ENCODE data around the gene ARHGAP26.

ARHGAP26 gene

GRCh38 chr5:142815469-142815868, 45.3 kb downstream of the ARHGAP26 start:
- DNase-seq: no peak

- DNase-seq: no peak
These were observed 46.6 kb downstream of the ARHGAP26 start for GRCh38 chr5:142816531-142817430.

- DNase-seq: no peak
These were observed 47.8 kb downstream of the ARHGAP26 start for GRCh38 chr5:142817949-142818431.

- DNase-seq: no peak
These were observed 49.1 kb downstream of the ARHGAP26 start for GRCh38 chr5:142819292-142819691.

GRCh38 chr5:142819825-142820224, 49.6 kb downstream of the ARHGAP26 start:
- no peak for DNase-seq

- DNase-seq: no peak
These were observed 50.3 kb downstream of the ARHGAP26 start for GRCh38 chr5:142820447-142820846.

GRCh38 chr5:142821034-142821732, 51.0 kb downstream of the ARHGAP26 start:
- DNase-seq: no peak

- no peak for DNase-seq
These were observed 51.7 kb downstream of the ARHGAP26 start for GRCh38 chr5:142821733-142822487.

GRCh38 chr5:142823126-142823525, 52.9 kb downstream of the ARHGAP26 start:
- no peak for DNase-seq

- DNase-seq: no peak
These were observed 53.6 kb downstream of the ARHGAP26 start for GRCh38 chr5:142823806-142824205.

- no peak for DNase-seq
These were observed 54.2 kb downstream of the ARHGAP26 start for GRCh38 chr5:142824391-142824790.

- DNase-seq: no peak
These were observed 55.4 kb downstream of the ARHGAP26 start for GRCh38 chr5:142825378-142826089.

GRCh38 chr5:142826093-142826492, 55.9 kb downstream of the ARHGAP26 start:
- no peak for DNase-seq

- DNase-seq: no peak
These were observed 56.7 kb downstream of the ARHGAP26 start for GRCh38 chr5:142826741-142827492.

- no peak for DNase-seq
These were observed 57.9 kb downstream of the ARHGAP26 start for GRCh38 chr5:142827934-142828576.

GRCh38 chr5:142828797-142829535, 58.8 kb downstream of the ARHGAP26 start:
- no peak for DNase-seq

- DNase-seq: no peak
These were observed 59.6 kb downstream of the ARHGAP26 start for GRCh38 chr5:142829801-142830220.

GRCh38 chr5:142830241-142831008, 60.2 kb downstream of the ARHGAP26 start:
- DNase-seq: no peak

- DNase-seq: no peak
These were observed 60.8 kb downstream of the ARHGAP26 start for GRCh38 chr5:142831009-142831383.

- no peak for DNase-seq
These were observed 62.1 kb downstream of the ARHGAP26 start for GRCh38 chr5:142832263-142832662.

All from NCI-H1048 (cell line).